A549 (cell line): ENCODE measurements around the gene CCNYL1.

ENCODE experiments used
- JUNB ChIP-seq: fragments of >200 bp; sonication (Bioruptor Twin); formaldehyde crosslinking; IDR thresholded peaks from 2 replicates; pipeline ENCODE4 v1.6.1; 2016
- POLR2A ChIP-seq: IDR thresholded peaks from 2 replicates; pipeline ENCODE4 v1.6.1; 2012; ENCODE audit warnings: mild to moderate bottlenecking, low read length
- RARB ChIP-seq: fragments of 250-450 bp; sonication (Bioruptor Pico); IDR thresholded peaks from 2 replicates; pipeline ENCODE4 v1.8.0; 2021; ENCODE audit warnings: mild to moderate bottlenecking, moderate library complexity
- TF ChIP-seq, protein P1 (sequence below): fragments of >200 bp; sonication (Bioruptor Twin); formaldehyde crosslinking; IDR thresholded peaks from 3 replicates; pipeline ENCODE4 v1.5.1; 2016
- TF ChIP-seq, protein P2 (sequence below): fragments of 200-600 bp; sonication (generic); IDR thresholded peaks from 2 replicates; pipeline ENCODE4 v1.6.1; 2016; ENCODE audit warnings: antibody characterized with exemption, mild to moderate bottlenecking, moderate library complexity

DNA sequence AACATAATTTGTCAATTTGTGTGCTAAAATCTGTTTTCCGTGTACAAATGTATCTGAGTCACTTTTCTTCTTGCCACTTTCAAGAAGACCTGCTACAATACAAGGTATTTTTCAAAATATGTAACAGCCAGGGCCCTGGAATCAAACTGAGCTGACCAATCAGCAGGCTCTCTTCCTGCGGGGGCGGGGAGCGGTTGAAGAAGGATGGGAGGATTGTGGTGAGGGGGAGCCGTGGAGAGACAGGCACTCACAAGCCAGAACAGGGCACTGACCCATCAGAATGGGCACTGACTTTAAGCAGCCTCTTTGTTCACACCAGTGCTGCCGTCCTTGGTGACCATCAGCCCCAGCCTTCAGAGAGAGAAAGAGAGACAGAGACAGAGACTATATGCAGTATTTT, 40.6 kb upstream of the CCNYL1 start:
- TF ChIP-seq, protein P1, sequence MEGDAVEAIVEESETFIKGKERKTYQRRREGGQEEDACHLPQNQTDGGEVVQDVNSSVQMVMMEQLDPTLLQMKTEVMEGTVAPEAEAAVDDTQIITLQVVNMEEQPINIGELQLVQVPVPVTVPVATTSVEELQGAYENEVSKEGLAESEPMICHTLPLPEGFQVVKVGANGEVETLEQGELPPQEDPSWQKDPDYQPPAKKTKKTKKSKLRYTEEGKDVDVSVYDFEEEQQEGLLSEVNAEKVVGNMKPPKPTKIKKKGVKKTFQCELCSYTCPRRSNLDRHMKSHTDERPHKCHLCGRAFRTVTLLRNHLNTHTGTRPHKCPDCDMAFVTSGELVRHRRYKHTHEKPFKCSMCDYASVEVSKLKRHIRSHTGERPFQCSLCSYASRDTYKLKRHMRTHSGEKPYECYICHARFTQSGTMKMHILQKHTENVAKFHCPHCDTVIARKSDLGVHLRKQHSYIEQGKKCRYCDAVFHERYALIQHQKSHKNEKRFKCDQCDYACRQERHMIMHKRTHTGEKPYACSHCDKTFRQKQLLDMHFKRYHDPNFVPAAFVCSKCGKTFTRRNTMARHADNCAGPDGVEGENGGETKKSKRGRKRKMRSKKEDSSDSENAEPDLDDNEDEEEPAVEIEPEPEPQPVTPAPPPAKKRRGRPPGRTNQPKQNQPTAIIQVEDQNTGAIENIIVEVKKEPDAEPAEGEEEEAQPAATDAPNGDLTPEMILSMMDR: no peak
- TF ChIP-seq JUNB (no peak), RARB (CRISPR knock-in tag) (no peak), POLR2A (no peak)
- TF ChIP-seq, protein P2, sequence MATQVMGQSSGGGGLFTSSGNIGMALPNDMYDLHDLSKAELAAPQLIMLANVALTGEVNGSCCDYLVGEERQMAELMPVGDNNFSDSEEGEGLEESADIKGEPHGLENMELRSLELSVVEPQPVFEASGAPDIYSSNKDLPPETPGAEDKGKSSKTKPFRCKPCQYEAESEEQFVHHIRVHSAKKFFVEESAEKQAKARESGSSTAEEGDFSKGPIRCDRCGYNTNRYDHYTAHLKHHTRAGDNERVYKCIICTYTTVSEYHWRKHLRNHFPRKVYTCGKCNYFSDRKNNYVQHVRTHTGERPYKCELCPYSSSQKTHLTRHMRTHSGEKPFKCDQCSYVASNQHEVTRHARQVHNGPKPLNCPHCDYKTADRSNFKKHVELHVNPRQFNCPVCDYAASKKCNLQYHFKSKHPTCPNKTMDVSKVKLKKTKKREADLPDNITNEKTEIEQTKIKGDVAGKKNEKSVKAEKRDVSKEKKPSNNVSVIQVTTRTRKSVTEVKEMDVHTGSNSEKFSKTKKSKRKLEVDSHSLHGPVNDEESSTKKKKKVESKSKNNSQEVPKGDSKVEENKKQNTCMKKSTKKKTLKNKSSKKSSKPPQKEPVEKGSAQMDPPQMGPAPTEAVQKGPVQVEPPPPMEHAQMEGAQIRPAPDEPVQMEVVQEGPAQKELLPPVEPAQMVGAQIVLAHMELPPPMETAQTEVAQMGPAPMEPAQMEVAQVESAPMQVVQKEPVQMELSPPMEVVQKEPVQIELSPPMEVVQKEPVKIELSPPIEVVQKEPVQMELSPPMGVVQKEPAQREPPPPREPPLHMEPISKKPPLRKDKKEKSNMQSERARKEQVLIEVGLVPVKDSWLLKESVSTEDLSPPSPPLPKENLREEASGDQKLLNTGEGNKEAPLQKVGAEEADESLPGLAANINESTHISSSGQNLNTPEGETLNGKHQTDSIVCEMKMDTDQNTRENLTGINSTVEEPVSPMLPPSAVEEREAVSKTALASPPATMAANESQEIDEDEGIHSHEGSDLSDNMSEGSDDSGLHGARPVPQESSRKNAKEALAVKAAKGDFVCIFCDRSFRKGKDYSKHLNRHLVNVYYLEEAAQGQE: no peak
